K562 (cell line): ENCODE results near the gene TPD52L2. TPM values are rescaled to one million over a fixed set of nuclear protein-coding genes. Genes with fewer than 3 reads are reported as not detected.

Source experiments
- ATAC-seq: fragments of 200-7000 bp; cut with Tn5 transposase; 3 replicates; pipeline ENCODE4 v1.9.1; 2020; ENCODE audit warnings: moderate library complexity
- BruUV-seq: library from RNA; stranded (reverse); fragments of 400-500 nt; replicated peaks from 2 replicates; lab custom pipeline; 2021; lab: Mats Ljungman, UMichigan
- CTCF ChIA-PET: fragments of 300-600 bp; formaldehyde crosslinking; extraction: SDS; loops from one replicate; lab custom pipeline; 2021; ENCODE audit warnings: low intra/inter-chr PET ratio; lab: Yijun Ruan, JAX
- POLR2A ChIA-PET: fragments of 300-600, 350-650 bp; sonication (Branson Sonifier 250); formaldehyde crosslinking; extraction: SDS; loops from one replicate; lab custom pipeline; 2021; ENCODE audit warnings: antibody characterized with exemption, inconsistent platforms; lab: Yijun Ruan, JAX
- DNase-seq, 4 experiments: peaks; one replicate each; pipeline versions ENCODE4 v3.0.0 to v3.0.0-alpha.2; 2011 to 2018; ENCODE audit warnings: low spot score in 3 of 4, mixed read lengths in 3 of 4; ENCODE audit errors: extremely low read depth in 1 of 4
- FAIRE-seq: peaks from 2 replicates; lab custom pipeline; 2011; peaks lifted over from hg19 to GRCh38; lab: Jason Lieb, UNC
- H2AFZ ChIP-seq: 2 replicates; pipeline ENCODE4 v1.6.0; 2011; ENCODE audit warnings: low read depth, low read length, control low read depth, inconsistent platforms
- H3K27ac ChIP-seq: fragments of 200-600 bp; 3 replicates; pipeline ENCODE4 v1.8.0; 2011; ENCODE audit warnings: low read depth, mild to moderate bottlenecking, control low read depth, inconsistent platforms, low read length, moderate library complexity, mixed read lengths; ENCODE audit errors: extremely low read depth
- H3K27me3 ChIP-seq, 2 experiments: fragments of 300-600 bp in 1 of 2; 2 replicates in 1 of 2; 3 replicates in 1 of 2; pipeline versions ENCODE4 v1.6.0 to v1.8.0; 2011; ENCODE audit warnings: inconsistent platforms in 2 of 2, low read length in 2 of 2, mild to moderate bottlenecking in 1 of 2, mixed read lengths in 1 of 2, moderate library complexity in 1 of 2; ENCODE audit not compliant: control insufficient read depth in 2 of 2, insufficient read depth in 2 of 2
- H3K36me3 ChIP-seq: fragments of 300-600 bp; 3 replicates; pipeline ENCODE4 v1.8.0; 2011; ENCODE audit warnings: mild to moderate bottlenecking, low read length, inconsistent platforms; ENCODE audit not compliant: control insufficient read depth, insufficient read depth
- H3K4me1 ChIP-seq, 2 experiments: fragments of 200-600 bp in 1 of 2; replicated peaks in 1 of 2; 2 replicates in 1 of 2; 3 replicates in 1 of 2; pipeline versions ENCODE4 v1.5.1 to v1.8.0; 2011; ENCODE audit warnings: inconsistent platforms in 2 of 2, low read length in 2 of 2, mild to moderate bottlenecking in 1 of 2, mixed read lengths in 1 of 2, moderate library complexity in 1 of 2; ENCODE audit not compliant: control insufficient read depth in 2 of 2, insufficient read depth in 2 of 2
- H3K4me2 ChIP-seq: 2 replicates; pipeline ENCODE4 v1.6.1; 2011; ENCODE audit warnings: low read length, control low read depth, inconsistent platforms, mixed read lengths; ENCODE audit not compliant: insufficient read depth
- H3K4me3 ChIP-seq: fragments of 200-600 bp; sonication (generic), shearing (Covaris generic); 2 replicates; pipeline ENCODE4 v1.5.1; 2016; ENCODE audit warnings: control low read depth, inconsistent platforms
- H3K79me2 ChIP-seq: fragments of 200-600 bp; 3 replicates; pipeline ENCODE4 v1.8.0; 2011; ENCODE audit warnings: low read length, inconsistent platforms; ENCODE audit not compliant: control insufficient read depth, insufficient read depth
- H3K9ac ChIP-seq, 2 experiments: 2 replicates each; pipeline versions ENCODE4 v1.6.0 to v1.6.1; 2011; ENCODE audit warnings: low read depth in 2 of 2, low read length in 2 of 2, control low read depth in 1 of 2, inconsistent platforms in 1 of 2, mild to moderate bottlenecking in 1 of 2, mixed read lengths in 1 of 2; ENCODE audit not compliant: insufficient read depth in 1 of 2
- H3K9me1 ChIP-seq: one replicate; pipeline ENCODE4 v1.6.0; 2011; ENCODE audit warnings: inconsistent platforms, mild to moderate bottlenecking, low read length, moderate library complexity; ENCODE audit not compliant: control insufficient read depth, insufficient read depth
- H3K9me3 ChIP-seq: replicated peaks from 2 replicates; pipeline ENCODE4 v1.5.1; 2011; ENCODE audit warnings: low read depth, low read length, inconsistent platforms; ENCODE audit not compliant: control insufficient read depth, insufficient read depth
- H4K20me1 ChIP-seq: replicated peaks from 2 replicates; pipeline ENCODE4 v1.6.1; 2011; ENCODE audit warnings: low read length, inconsistent platforms, mixed read lengths; ENCODE audit not compliant: control insufficient read depth, insufficient read depth
- CREB3 ChIP-seq: fragments of 450-650 bp; conservative IDR thresholded peaks from 2 replicates; pipeline ENCODE4 v1.6.1; 2016; ENCODE audit warnings: missing genetic modification characterization, low read depth, mild to moderate bottlenecking, missing compliant biosample characterization, moderate library complexity
- E2F3 ChIP-seq: fragments of 250-450 bp; sonication (Bioruptor Pico); IDR thresholded peaks from 2 replicates; pipeline ENCODE4 v1.4.0; 2020; ENCODE audit warnings: mild to moderate bottlenecking
- MAFF ChIP-seq: IDR thresholded peaks from 2 replicates; pipeline ENCODE4 v1.6.1; 2012; ENCODE audit warnings: low read length, improper control_type of control experiment
- MAFG ChIP-seq: fragments of 450-650 bp; conservative IDR thresholded peaks from 2 replicates; pipeline ENCODE4 v1.6.1; 2016; ENCODE audit warnings: missing genetic modification characterization, missing compliant biosample characterization
- MEF2A ChIP-seq: IDR thresholded peaks from 2 replicates; pipeline ENCODE4 v1.6.1; 2011; ENCODE audit warnings: low read depth, mild to moderate bottlenecking, low read length, moderate library complexity; ENCODE audit not compliant: control insufficient read depth
- MTA1 ChIP-seq: fragments of 450-650 bp; IDR thresholded peaks from 2 replicates; pipeline ENCODE4 v1.6.1; 2017; ENCODE audit warnings: borderline replicate concordance
- NCOA6 ChIP-seq: fragments of 450-650 bp; IDR thresholded peaks from 2 replicates; pipeline ENCODE4 v1.6.1; 2017; ENCODE audit warnings: mild to moderate bottlenecking
- RB1 ChIP-seq: fragments of 450-650 bp; IDR thresholded peaks from 2 replicates; pipeline ENCODE4 v1.6.1; 2017; ENCODE audit warnings: low read depth, mild to moderate bottlenecking
- ZNF274 ChIP-seq: IDR thresholded peaks from 2 replicates; pipeline ENCODE4 v1.6.1; 2011; ENCODE audit warnings: low read depth, mild to moderate bottlenecking, low read length, moderate library complexity, borderline replicate concordance
- ZNF311 ChIP-seq: fragments of 250-450 bp; sonication (Bioruptor Pico); IDR thresholded peaks from 2 replicates; pipeline ENCODE4 v1.4.0; 2020; ENCODE audit warnings: mild to moderate bottlenecking, moderate library complexity
- ZNF316 ChIP-seq: fragments of 450-650 bp; IDR thresholded peaks from 2 replicates; pipeline ENCODE4 v1.6.1; 2016
- ZNF766 ChIP-seq: fragments of 200-800 bp; sonication (Bioruptor generic); conservative IDR thresholded peaks from 2 replicates; pipeline ENCODE4 v1.6.1; 2016; ENCODE audit warnings: missing genetic modification characterization, missing compliant biosample characterization
- WGBS: fragments of 100-300 bp; shearing (Covaris generic); methylation state at CpG from one replicate; pipeline ENCODE4 v1.1.6; 2016; ENCODE audit warnings: low coverage, mixed read lengths; ENCODE audit not compliant: insufficient coverage; ENCODE audit errors: missing lambda C conversion rate; 5-methylcytosine and 5-hydroxymethylcytosine counted together
- in situ Hi-C: fragments of 300-500 bp; cut with MboI; formaldehyde crosslinking; loops from 4 replicates; pipeline ENCODE4 v1.15.0; 2018; ENCODE audit warnings: inconsistent platforms, mixed read lengths
- intact Hi-C: fragments of 100-400 bp; cut with micrococcal nuclease; formaldehyde crosslinking; loops from 2 replicates; pipeline ENCODE4 v1.14.2; 2022
- polyA plus RNA-seq, 8 experiments: library from polyadenylated mRNA; depleted of rRNA in 4 of 8; stranded (reverse) in 5 of 8; unstranded in 3 of 8; fragments of >200 nt; fragmentation: Nextera tagmentation in 2 of 8; fragmentation: Illumina TruSeq in 1 of 8; extraction: Ambion mirVana in 2 of 8; extraction: Trizol in 1 of 8; gene quantifications; 2 replicates each; pipeline versions ENCODE4 v1.2.1 to v1.2.3, GENCODE V29; 2011 to 2014; ENCODE audit warnings: inconsistent platforms in 1 of 8, missing spikeins in 1 of 8
- total RNA-seq, 7 experiments: library from RNA; depleted of rRNA in 6 of 7; stranded (reverse); fragments of >200 nt in 6 of 7; fragmentation: Illumina TruSeq in 2 of 7; extraction: Trizol in 2 of 7; gene quantifications; 2 replicates each; pipeline versions ENCODE4 v1.2.1 to v1.2.3, GENCODE V29; 2011 to 2021; ENCODE audit warnings: low replicate concordance in 1 of 7
- TF ChIP-seq, protein P1 (sequence below), 2 experiments: IDR thresholded peaks; 2 replicates each; pipeline ENCODE4 v1.6.1; 2012; ENCODE audit warnings: improper control_type of control experiment in 2 of 2, low read depth in 2 of 2, low read length in 2 of 2, borderline replicate concordance in 1 of 2
- TF ChIP-seq, protein P2 (sequence below): fragments of 250-450 bp; sonication (Bioruptor Pico); IDR thresholded peaks from 2 replicates; pipeline ENCODE4 v1.8.0; 2022; ENCODE audit warnings: moderate library complexity, mild to moderate bottlenecking, inconsistent platforms

The TPD52L2 gene
- total and polyA plus RNA-seq, 9 of the 15 experiments (the other 6 are each of a cell fraction or from before 2014, with no cell fraction given): 1.9 to 117 (median 74.6) TPM

DNA sequence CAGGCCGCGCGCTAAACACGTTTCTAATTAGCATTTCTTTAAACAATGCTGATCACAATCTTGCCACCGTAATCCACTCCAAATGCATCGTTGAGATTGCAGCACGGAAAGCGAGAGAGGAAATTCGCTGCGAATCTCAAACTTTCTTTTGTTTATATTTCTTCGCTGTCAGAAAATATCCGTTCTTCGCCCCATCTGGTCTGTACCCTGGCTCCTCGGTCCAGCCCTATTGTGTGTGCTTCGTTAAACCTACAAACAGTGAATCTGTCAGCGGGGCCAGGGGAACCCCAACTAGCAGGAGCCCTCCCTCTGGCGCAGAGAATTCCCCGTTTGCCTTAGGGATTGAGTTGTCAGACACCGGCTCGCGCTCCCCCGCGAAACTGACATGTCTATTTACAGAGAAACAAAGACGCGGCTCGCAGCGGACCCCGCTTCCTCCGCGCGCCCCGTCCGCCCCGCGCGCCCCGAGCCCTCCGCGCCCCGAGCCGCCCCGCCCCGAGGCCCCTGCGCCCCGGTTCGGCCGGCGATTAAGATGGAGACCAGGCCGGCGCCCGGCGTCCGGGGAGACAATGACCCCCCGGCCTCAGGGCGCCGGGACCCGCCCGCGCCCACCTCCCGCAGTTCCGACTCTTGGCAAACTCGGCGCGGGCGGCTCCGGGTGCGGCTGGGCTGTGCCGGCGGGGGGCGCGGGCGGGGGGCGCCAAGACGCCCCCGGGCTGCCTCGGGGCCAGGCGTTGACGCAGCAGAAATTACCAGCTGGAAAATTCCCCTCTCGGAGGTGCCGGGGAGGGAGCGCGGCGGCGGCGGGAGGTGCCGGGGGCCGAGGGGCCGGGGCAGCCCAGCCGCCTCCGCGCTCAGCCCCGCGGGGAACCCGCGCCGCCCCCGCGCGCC is 34.9 kb upstream of the TPD52L2 start (continued):
- no peak for TF ChIP-seq CREB3

GRCh38 chr20:63830841-63831588 is 34.1 kb upstream of the TPD52L2 start, which contains the start of gene ZBTB46:
Gene ZBTB46, minus strand, starts transcription at chr20:63831264. Its CDS starts 40,507 bp downstream, at chr20:63790757.
- ATAC-seq: peak; percentile 48
- H4K20me1 ChIP-seq: 0 out of 2 replicates have a peak, but pooled peaks cover 10% of the 10 kb centered on the region
- H3K4me1 ChIP-seq: peaks cover 12 to 66% of the 10 kb centered on the region in 2 experiments
- H3K27ac ChIP-seq: no peak within 1 kb of the TSS
- no peaks in the 10 kb centered on the region for H3K79me2 ChIP-seq
- H3K4me2 ChIP-seq: peak within 1 kb of the TSS; percentile 55
- H3K9me1 ChIP-seq: no peaks in the 10 kb centered on the region
- peak within 1 kb of the TSS; percentile 55 for H3K4me3 ChIP-seq
- peak; percentile 77 to 98 (median 97) for DNase-seq
- H3K9ac ChIP-seq: peak within 1 kb of the TSS in 1 of 2 experiments; percentile 87; a peak in 2 of 4 replicates
- in situ Hi-C loops (no loop called here), intact Hi-C loops (no loop called here)
- BruUV-seq: no TSS peak
- no peaks in the 10 kb centered on the region for H3K36me3 ChIP-seq
- no CpG with 5 or more reads among the region's 147 CpGs for WGBS
- peaks cover 12 to 25% of the 10 kb centered on the region in 2 experiments; a peak in 4 of 5 replicates for H3K27me3 ChIP-seq
- ChIA-PET POLR2A (no interaction called here), CTCF (no interaction called here)
- no peak for FAIRE-seq
- H2AFZ ChIP-seq: peak within 1 kb of the TSS; percentile 77
- H3K9me3 ChIP-seq: no peaks in the 10 kb centered on the region
- TF ChIP-seq ZNF311 (CRISPR knock-in tag): no peak
- TF ChIP-seq ZNF766 (CRISPR knock-in tag): 0 out of 2 replicates have a peak, but pooled peaks have one; percentile 38
- TF ChIP-seq MTA1: no peak
- TF ChIP-seq NCOA6: no peak
- TF ChIP-seq RB1: no peak
- TF ChIP-seq, protein P1, sequence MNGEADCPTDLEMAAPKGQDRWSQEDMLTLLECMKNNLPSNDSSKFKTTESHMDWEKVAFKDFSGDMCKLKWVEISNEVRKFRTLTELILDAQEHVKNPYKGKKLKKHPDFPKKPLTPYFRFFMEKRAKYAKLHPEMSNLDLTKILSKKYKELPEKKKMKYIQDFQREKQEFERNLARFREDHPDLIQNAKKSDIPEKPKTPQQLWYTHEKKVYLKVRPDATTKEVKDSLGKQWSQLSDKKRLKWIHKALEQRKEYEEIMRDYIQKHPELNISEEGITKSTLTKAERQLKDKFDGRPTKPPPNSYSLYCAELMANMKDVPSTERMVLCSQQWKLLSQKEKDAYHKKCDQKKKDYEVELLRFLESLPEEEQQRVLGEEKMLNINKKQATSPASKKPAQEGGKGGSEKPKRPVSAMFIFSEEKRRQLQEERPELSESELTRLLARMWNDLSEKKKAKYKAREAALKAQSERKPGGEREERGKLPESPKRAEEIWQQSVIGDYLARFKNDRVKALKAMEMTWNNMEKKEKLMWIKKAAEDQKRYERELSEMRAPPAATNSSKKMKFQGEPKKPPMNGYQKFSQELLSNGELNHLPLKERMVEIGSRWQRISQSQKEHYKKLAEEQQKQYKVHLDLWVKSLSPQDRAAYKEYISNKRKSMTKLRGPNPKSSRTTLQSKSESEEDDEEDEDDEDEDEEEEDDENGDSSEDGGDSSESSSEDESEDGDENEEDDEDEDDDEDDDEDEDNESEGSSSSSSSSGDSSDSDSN (IDR thresholded peaks at IDR 0.05; ENCODE audit: borderline replicate concordance in 1 of 2, low read depth in 2 of 2, low read length in 2 of 2): no peak
- TF ChIP-seq, protein P2, sequence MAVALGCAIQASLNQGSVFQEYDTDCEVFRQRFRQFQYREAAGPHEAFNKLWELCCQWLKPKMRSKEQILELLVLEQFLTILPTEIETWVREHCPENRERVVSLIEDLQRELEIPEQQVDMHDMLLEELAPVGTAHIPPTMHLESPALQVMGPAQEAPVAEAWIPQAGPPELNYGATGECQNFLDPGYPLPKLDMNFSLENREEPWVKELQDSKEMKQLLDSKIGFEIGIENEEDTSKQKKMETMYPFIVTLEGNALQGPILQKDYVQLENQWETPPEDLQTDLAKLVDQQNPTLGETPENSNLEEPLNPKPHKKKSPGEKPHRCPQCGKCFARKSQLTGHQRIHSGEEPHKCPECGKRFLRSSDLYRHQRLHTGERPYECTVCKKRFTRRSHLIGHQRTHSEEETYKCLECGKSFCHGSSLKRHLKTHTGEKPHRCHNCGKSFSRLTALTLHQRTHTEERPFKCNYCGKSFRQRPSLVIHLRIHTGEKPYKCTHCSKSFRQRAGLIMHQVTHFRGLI (CRISPR knock-in tag): no peak
- no peak for TF ChIP-seq ZNF316
- TF ChIP-seq MEF2A: no peak
- TF ChIP-seq E2F3 (CRISPR knock-in tag): no peak
- no peak for TF ChIP-seq MAFF
- TF ChIP-seq ZNF274: no peak
- no peak for TF ChIP-seq MAFG (tag)
